GM12878 (cell line): ENCODE measurements around the gene DGKB. TPM values are rescaled to one million over a fixed set of nuclear protein-coding genes. Genes with fewer than 3 reads are reported as not detected.

Source experiments
- ATAC-seq: fragments of 200-7000 bp; cut with Tn5 transposase; 3 replicates; pipeline ENCODE4 v1.9.1; 2020; ENCODE audit warnings: mild to moderate bottlenecking, moderate library complexity
- BruUV-seq: library from RNA; stranded (reverse); fragments of 400-500 nt; replicated peaks from 2 replicates; lab custom pipeline; 2021; lab: Mats Ljungman, UMichigan
- CTCF ChIA-PET: fragments of 300-600 bp; sonication (Branson Sonifier 250); formaldehyde crosslinking; extraction: SDS; loops from one replicate; lab custom pipeline; 2021; ENCODE audit warnings: inconsistent platforms; lab: Yijun Ruan, JAX
- POLR2A ChIA-PET: fragments of 350-600 bp; formaldehyde crosslinking; extraction: SDS; loops from one replicate; lab custom pipeline; 2021; ENCODE audit warnings: inconsistent platforms; lab: Charles Lee
- RAD21 ChIA-PET: fragments of 300-600 bp; sonication (Branson Sonifier 250); formaldehyde crosslinking; loops from one replicate; lab custom pipeline; 2023; ENCODE audit warnings: antibody characterized with exemption; ENCODE audit not compliant: unreplicated experiment; lab: Charles Lee
- SMC1A ChIA-PET: fragments of 300-600 bp; sonication (Branson Sonifier 250); formaldehyde crosslinking; loops from one replicate; lab custom pipeline; 2023; ENCODE audit not compliant: unreplicated experiment, uncharacterized antibody; lab: Charles Lee
- DNase-seq: peaks from one replicate; pipeline ENCODE4 v3.0.0-alpha.2; 2011; ENCODE audit warnings: low read depth, low spot score
- FAIRE-seq: peaks from 3 replicates; lab custom pipeline; 2011; peaks lifted over from hg19 to GRCh38; lab: Jason Lieb, UNC
- H2AFZ ChIP-seq: 2 replicates; pipeline ENCODE4 v1.6.0; 2011; ENCODE audit warnings: low read depth, low read length, control low read depth; ENCODE audit not compliant: control insufficient read depth
- H3K27ac ChIP-seq: 2 replicates; pipeline ENCODE4 v1.5.1; 2011; ENCODE audit warnings: control low read depth; ENCODE audit not compliant: control insufficient read depth, insufficient read depth
- H3K27me3 ChIP-seq, 2 experiments: replicated peaks in 1 of 2; 2 replicates each; pipeline versions ENCODE4 v1.6.0 to v1.6.1; 2011; ENCODE audit warnings: low read length in 1 of 2; ENCODE audit not compliant: control insufficient read depth in 2 of 2, insufficient read depth in 2 of 2
- H3K36me3 ChIP-seq, 2 experiments: 2 replicates each; pipeline ENCODE4 v1.5.1; 2011; ENCODE audit warnings: low read length in 1 of 2; ENCODE audit not compliant: control insufficient read depth in 2 of 2, insufficient read depth in 2 of 2
- H3K4me1 ChIP-seq: 2 replicates; pipeline ENCODE4 v1.6.1; 2011; ENCODE audit warnings: mild to moderate bottlenecking, low read length, moderate library complexity, mixed read lengths; ENCODE audit not compliant: control insufficient read depth, insufficient read depth
- H3K4me2 ChIP-seq: 2 replicates; pipeline ENCODE4 v1.6.0; 2011; ENCODE audit warnings: control low read depth; ENCODE audit not compliant: control insufficient read depth, insufficient read depth
- H3K4me3 ChIP-seq: fragments of 200-600 bp; sonication (generic); 2 replicates; pipeline ENCODE4 v1.5.1; 2016
- H3K79me2 ChIP-seq: 2 replicates; pipeline ENCODE4 v1.6.0; 2011; ENCODE audit warnings: low read length; ENCODE audit not compliant: control insufficient read depth, insufficient read depth
- H3K9ac ChIP-seq: 2 replicates; pipeline ENCODE4 v1.8.0; 2011; ENCODE audit warnings: low read length, control low read depth, mixed read lengths; ENCODE audit not compliant: control insufficient read depth, insufficient read depth
- H3K9me3 ChIP-seq: replicated peaks from 3 replicates; pipeline ENCODE4 v1.5.1; 2011; ENCODE audit warnings: mild to moderate bottlenecking, low read length; ENCODE audit not compliant: control insufficient read depth, insufficient read depth
- H4K20me1 ChIP-seq: 2 replicates; pipeline ENCODE4 v1.6.0; 2011; ENCODE audit not compliant: control insufficient read depth, insufficient read depth
- BCLAF1 ChIP-seq: fragments of 450-650 bp; IDR thresholded peaks from 2 replicates; pipeline ENCODE4 v1.6.1; 2017; ENCODE audit warnings: antibody characterized with exemption, mild to moderate bottlenecking, moderate library complexity
- FOXM1 ChIP-seq: IDR thresholded peaks from 2 replicates; pipeline ENCODE4 v1.6.1; 2012; ENCODE audit warnings: low read depth, mild to moderate bottlenecking, inconsistent platforms, low read length, moderate library complexity
- RBBP5 ChIP-seq: fragments of 200-600 bp; sonication (generic); conservative IDR thresholded peaks from 2 replicates; pipeline ENCODE4 v1.6.1; 2016
- RUNX3 ChIP-seq: IDR thresholded peaks from 2 replicates; pipeline ENCODE4 v1.6.1; 2012; ENCODE audit warnings: low read length, inconsistent platforms
- SIN3A ChIP-seq: IDR thresholded peaks from 2 replicates; pipeline ENCODE4 v1.6.1; 2012; ENCODE audit warnings: low read depth, low read length, improper control_type of control experiment
- TCF12 ChIP-seq: IDR thresholded peaks from 2 replicates; pipeline ENCODE4 v1.6.1; 2011; ENCODE audit warnings: low read depth, mild to moderate bottlenecking, low read length
- ZNF207 ChIP-seq: fragments of 450-650 bp; IDR thresholded peaks from 2 replicates; pipeline ENCODE4 v1.6.1; 2014; ENCODE audit warnings: antibody characterized with exemption, mild to moderate bottlenecking, borderline replicate concordance
- ZNF274 ChIP-seq: IDR thresholded peaks from one replicate; pipeline ENCODE4 v1.8.0; 2011; ENCODE audit not compliant: insufficient read length, insufficient read depth
- ZNF592 ChIP-seq: fragments of 450-650 bp; IDR thresholded peaks from 2 replicates; pipeline ENCODE4 v1.6.1; 2017; ENCODE audit warnings: mild to moderate bottlenecking, moderate library complexity
- WGBS: methylation state at CpG from one replicate; pipeline ENCODE4 v1.1.6; 2016; ENCODE audit warnings: low lambda C conversion rate; ENCODE audit not compliant: insufficient replicate concordance, insufficient coverage; ENCODE audit errors: missing lambda C conversion rate; 5-methylcytosine and 5-hydroxymethylcytosine counted together
- in situ Hi-C: fragments of 300-500 bp; cut with MboI; formaldehyde crosslinking; loops from 9 replicates; pipeline ENCODE4 v1.14.3; 2018; ENCODE audit warnings: mixed read lengths
- intact Hi-C: fragments of 100-400 bp; cut with micrococcal nuclease; formaldehyde crosslinking; loops from one replicate; pipeline ENCODE4 v1.14.2; 2022; ENCODE audit not compliant: unreplicated experiment
- polyA plus RNA-seq, 11 experiments: library from polyadenylated mRNA; depleted of rRNA in 4 of 11; unstranded in 6 of 11; stranded (reverse) in 5 of 11; fragments of >200 nt; fragmentation: Nextera tagmentation in 4 of 11; fragmentation: Illumina TruSeq in 1 of 11; extraction: Ambion mirVana in 4 of 11; extraction: Trizol in 1 of 11; gene quantifications; 1 replicate in 1 of 11; 2 replicates in 10 of 11; pipeline versions ENCODE4 v1.2.1 to v1.2.3, GENCODE V29; 2011 to 2016; ENCODE audit warnings: inconsistent platforms in 2 of 11, missing spikeins in 2 of 11, low read depth in 1 of 11
- total RNA-seq, 4 experiments: library from RNA; depleted of rRNA in 3 of 4; stranded (reverse); fragments of >200 nt in 3 of 4; fragmentation: Illumina TruSeq in 1 of 4; extraction: Trizol in 1 of 4; gene quantifications; 2 replicates each; pipeline versions ENCODE4 v1.2.1 to v1.2.3, GENCODE V29; 2013 to 2021
- TF ChIP-seq, protein P1 (sequence below): fragments of 450-650 bp; IDR thresholded peaks from 2 replicates; pipeline ENCODE4 v1.6.1; 2016; ENCODE audit warnings: mild to moderate bottlenecking
- TF ChIP-seq, protein P2 (sequence below): fragments of 450-650 bp; IDR thresholded peaks from 2 replicates; pipeline ENCODE4 v1.6.1; 2018; ENCODE audit warnings: mild to moderate bottlenecking, low read depth, moderate library complexity; ENCODE audit not compliant: partially characterized antibody

Gene DGKB
- total and polyA plus RNA-seq, 10 of the 15 experiments (the other 5 are each of a cell fraction or from before 2014, with no cell fraction given): 0.02 to 0.10 (median 0.04) TPM; not detected in 6

- in situ Hi-C loops: no loop called here
- H3K4me3 ChIP-seq: no peak overlapping the region
- no peaks in the 10 kb centered on the region for H3K9me3 ChIP-seq
- BruUV-seq: no TSS peak
- H2AFZ ChIP-seq: no peak overlapping the region
- no peaks in the 10 kb centered on the region for H3K79me2 ChIP-seq
- no peak overlapping the region for H3K9ac ChIP-seq
- H3K27me3 ChIP-seq: no peaks in the 10 kb centered on the region
- WGBS: 38% methylated on average over 8 of the region's 8 CpGs
- POLR2A ChIA-PET: no interaction called here
- H3K4me2 ChIP-seq: no peak overlapping the region
- RAD21 ChIA-PET: no interaction called here
- CTCF ChIA-PET: no interaction called here
- intact Hi-C loops: no loop called here
- SMC1A ChIA-PET: interaction anchor here (0.8 kb wide), 1 partner anchor 25 kb away, joined by 3 read pairs; no protein-coding TSS in a partner anchor
- no peaks in the 10 kb centered on the region for H3K36me3 ChIP-seq
- no peak for DNase-seq
- H3K27ac ChIP-seq: no peak overlapping the region
- no peaks in the 10 kb centered on the region for H3K4me1 ChIP-seq
- no peak for ATAC-seq
- no peaks in the 10 kb centered on the region for H4K20me1 ChIP-seq
- FAIRE-seq: no peak
- no peak for TF ChIP-seq TCF12
- no peak for TF ChIP-seq RBBP5
- no peak for TF ChIP-seq BCLAF1
- TF ChIP-seq ZNF207: no peak
- TF ChIP-seq SIN3A: no peak
- TF ChIP-seq, protein P1, sequence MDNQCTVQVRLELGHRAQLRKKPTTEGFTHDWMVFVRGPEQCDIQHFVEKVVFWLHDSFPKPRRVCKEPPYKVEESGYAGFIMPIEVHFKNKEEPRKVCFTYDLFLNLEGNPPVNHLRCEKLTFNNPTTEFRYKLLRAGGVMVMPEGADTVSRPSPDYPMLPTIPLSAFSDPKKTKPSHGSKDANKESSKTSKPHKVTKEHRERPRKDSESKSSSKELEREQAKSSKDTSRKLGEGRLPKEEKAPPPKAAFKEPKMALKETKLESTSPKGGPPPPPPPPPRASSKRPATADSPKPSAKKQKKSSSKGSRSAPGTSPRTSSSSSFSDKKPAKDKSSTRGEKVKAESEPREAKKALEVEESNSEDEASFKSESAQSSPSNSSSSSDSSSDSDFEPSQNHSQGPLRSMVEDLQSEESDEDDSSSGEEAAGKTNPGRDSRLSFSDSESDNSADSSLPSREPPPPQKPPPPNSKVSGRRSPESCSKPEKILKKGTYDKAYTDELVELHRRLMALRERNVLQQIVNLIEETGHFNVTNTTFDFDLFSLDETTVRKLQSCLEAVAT: no peak
- TF ChIP-seq FOXM1: no peak
- TF ChIP-seq ZNF274: no peak
- no peak for TF ChIP-seq RUNX3
- TF ChIP-seq, protein P2, sequence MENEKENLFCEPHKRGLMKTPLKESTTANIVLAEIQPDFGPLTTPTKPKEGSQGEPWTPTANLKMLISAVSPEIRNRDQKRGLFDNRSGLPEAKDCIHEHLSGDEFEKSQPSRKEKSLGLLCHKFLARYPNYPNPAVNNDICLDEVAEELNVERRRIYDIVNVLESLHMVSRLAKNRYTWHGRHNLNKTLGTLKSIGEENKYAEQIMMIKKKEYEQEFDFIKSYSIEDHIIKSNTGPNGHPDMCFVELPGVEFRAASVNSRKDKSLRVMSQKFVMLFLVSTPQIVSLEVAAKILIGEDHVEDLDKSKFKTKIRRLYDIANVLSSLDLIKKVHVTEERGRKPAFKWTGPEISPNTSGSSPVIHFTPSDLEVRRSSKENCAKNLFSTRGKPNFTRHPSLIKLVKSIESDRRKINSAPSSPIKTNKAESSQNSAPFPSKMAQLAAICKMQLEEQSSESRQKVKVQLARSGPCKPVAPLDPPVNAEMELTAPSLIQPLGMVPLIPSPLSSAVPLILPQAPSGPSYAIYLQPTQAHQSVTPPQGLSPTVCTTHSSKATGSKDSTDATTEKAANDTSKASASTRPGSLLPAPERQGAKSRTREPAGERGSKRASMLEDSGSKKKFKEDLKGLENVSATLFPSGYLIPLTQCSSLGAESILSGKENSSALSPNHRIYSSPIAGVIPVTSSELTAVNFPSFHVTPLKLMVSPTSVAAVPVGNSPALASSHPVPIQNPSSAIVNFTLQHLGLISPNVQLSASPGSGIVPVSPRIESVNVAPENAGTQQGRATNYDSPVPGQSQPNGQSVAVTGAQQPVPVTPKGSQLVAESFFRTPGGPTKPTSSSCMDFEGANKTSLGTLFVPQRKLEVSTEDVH: no peak
- TF ChIP-seq ZNF592: no peak
These were observed 26.5 kb downstream of the DGKB start for GRCh38 chr7:14875941-14876587.
